IMR-90 (cell line): Measurements from ENCODE around the gene ACAP2. TPM values are rescaled to one million over a fixed set of nuclear protein-coding genes. Genes with fewer than 3 reads are reported as not detected.
"Not testable (repeated sequence)": the region's sequence is repeated elsewhere in the genome, so short reads cannot be mapped to it uniquely, and the experiment has no call there.

Source experiments
- ATAC-seq: fragments of 200-7000 bp; cut with Tn5 transposase; 2 replicates; pipeline ENCODE4 v1.9.1; 2020; ENCODE audit warnings: low read depth, mild to moderate bottlenecking, moderate library complexity
- BruUV-seq: library from RNA; stranded (reverse); fragments of 400-500 nt; replicated peaks from 2 replicates; lab custom pipeline; 2021; lab: Mats Ljungman, UMichigan
- CTCF ChIA-PET: fragments of 300-600 bp; formaldehyde crosslinking; extraction: SDS; loops from one replicate; lab custom pipeline; 2021; ENCODE audit warnings: antibody characterized with exemption; lab: Yijun Ruan, JAX
- POLR2A ChIA-PET: fragments of 300-600 bp; sonication (Branson Sonifier 250); formaldehyde crosslinking; loops from one replicate; lab custom pipeline; 2022; ENCODE audit warnings: antibody characterized with exemption; ENCODE audit not compliant: unreplicated experiment; lab: Charles Lee
- DNase-seq: peaks from one replicate; pipeline ENCODE4 v3.0.0; 2013
- H2AFZ ChIP-seq: replicated peaks from 2 replicates; pipeline ENCODE3; 2013; ENCODE audit warnings: low read length, mild to moderate bottlenecking; ENCODE audit not compliant: poor library complexity
- H2AK5ac ChIP-seq: 2 replicates; pipeline ENCODE4 v1.6.1; 2013; ENCODE audit warnings: low read depth, low read length, inconsistent platforms
- H2AK9ac ChIP-seq: replicated peaks from 2 replicates; pipeline ENCODE3; 2013; ENCODE audit warnings: mild to moderate bottlenecking, low read depth, low read length, moderate library complexity; ENCODE audit not compliant: poor library complexity
- H2BK120ac ChIP-seq: 2 replicates; pipeline ENCODE4 v1.6.1; 2013; ENCODE audit warnings: low read depth, low read length, inconsistent platforms
- H2BK15ac ChIP-seq: 3 replicates; pipeline ENCODE4 v1.6.1; 2013; ENCODE audit warnings: low read depth, low read length, inconsistent platforms
- H2BK20ac ChIP-seq: 2 replicates; pipeline ENCODE4 v1.6.1; 2013; ENCODE audit warnings: low read depth, mild to moderate bottlenecking, inconsistent platforms, low read length, moderate library complexity
- H2BK5ac ChIP-seq: 2 replicates; pipeline ENCODE4 v1.6.1; 2013; ENCODE audit warnings: mild to moderate bottlenecking, low read depth, low read length, inconsistent platforms; ENCODE audit not compliant: poor library complexity, severe bottlenecking
- H3K14ac ChIP-seq: replicated peaks from 2 replicates; pipeline ENCODE4 v1.6.1; 2013; ENCODE audit warnings: low read depth, low read length, inconsistent platforms
- H3K18ac ChIP-seq: 2 replicates; pipeline ENCODE4 v1.6.1; 2013; ENCODE audit warnings: low read depth, low read length, control low read depth
- H3K23ac ChIP-seq: 2 replicates; pipeline ENCODE4 v1.6.1; 2013; ENCODE audit warnings: low read depth, low read length, inconsistent platforms
- H3K27ac ChIP-seq: 2 replicates; pipeline ENCODE4 v1.5.1; 2013; ENCODE audit warnings: mild to moderate bottlenecking, control low read depth, low read length; ENCODE audit not compliant: insufficient read depth
- H3K27me3 ChIP-seq: 2 replicates; pipeline ENCODE4 v1.6.1; 2013; ENCODE audit warnings: low read length; ENCODE audit not compliant: control insufficient read depth, insufficient read depth
- H3K36me3 ChIP-seq: 2 replicates; pipeline ENCODE4 v1.6.1; 2013; ENCODE audit warnings: low read length, mixed read lengths; ENCODE audit not compliant: control insufficient read depth, insufficient read depth
- H3K4ac ChIP-seq: 2 replicates; pipeline ENCODE4 v1.6.1; 2013; ENCODE audit warnings: low read depth, low read length, inconsistent platforms
- H3K4me1 ChIP-seq: 2 replicates; pipeline ENCODE4 v1.6.1; 2013; ENCODE audit warnings: low read length, mixed read lengths; ENCODE audit not compliant: control insufficient read depth, insufficient read depth
- H3K4me2 ChIP-seq: 2 replicates; pipeline ENCODE4 v1.6.1; 2013; ENCODE audit warnings: low read depth, mild to moderate bottlenecking, control low read depth, low read length, moderate library complexity
- H3K4me3 ChIP-seq: 2 replicates; pipeline ENCODE4 v1.5.1; 2013; ENCODE audit warnings: low read depth, mild to moderate bottlenecking, control low read depth, low read length, moderate library complexity; ENCODE audit not compliant: insufficient read depth
- H3K56ac ChIP-seq: 2 replicates; pipeline ENCODE4 v1.6.1; 2013; ENCODE audit warnings: low read length, inconsistent platforms; ENCODE audit not compliant: insufficient read depth; ENCODE audit errors: extremely low read depth
- H3K79me1 ChIP-seq, 2 experiments: 2 replicates each; pipeline ENCODE4 v1.6.1; 2013; ENCODE audit warnings: low read length in 2 of 2, inconsistent platforms in 1 of 2, low read depth in 1 of 2
- H3K9ac ChIP-seq: 2 replicates; pipeline ENCODE4 v1.6.1; 2013; ENCODE audit warnings: low read depth, low read length, control low read depth
- H3K9me1 ChIP-seq: 2 replicates; pipeline ENCODE4 v1.6.1; 2013; ENCODE audit warnings: low read length, inconsistent platforms; ENCODE audit not compliant: insufficient read depth
- H3K9me3 ChIP-seq: 2 replicates; pipeline ENCODE4 v1.6.1; 2013; ENCODE audit warnings: low read length; ENCODE audit not compliant: control insufficient read depth, insufficient read depth
- H4K20me1 ChIP-seq: 2 replicates; pipeline ENCODE4 v1.6.1; 2013; ENCODE audit warnings: low read length, inconsistent platforms; ENCODE audit not compliant: insufficient read depth
- H4K5ac ChIP-seq: 2 replicates; pipeline ENCODE4 v1.6.1; 2013; ENCODE audit warnings: mild to moderate bottlenecking, low read depth, low read length, control low read depth
- H4K8ac ChIP-seq, 2 experiments: 2 replicates each; pipeline ENCODE4 v1.6.1; 2013; ENCODE audit warnings: low read depth in 2 of 2, low read length in 2 of 2, control low read depth in 1 of 2, inconsistent platforms in 1 of 2
- H4K91ac ChIP-seq: 2 replicates; pipeline ENCODE4 v1.6.1; 2013; ENCODE audit warnings: low read depth, low read length, inconsistent platforms; ENCODE audit not compliant: insufficient read depth
- CHD1 ChIP-seq: IDR thresholded peaks from 2 replicates; pipeline ENCODE4 v1.6.1; 2012; ENCODE audit warnings: low read depth, low read length, improper control_type of control experiment
- NFE2L2 ChIP-seq: fragments of 150-350 bp; IDR thresholded peaks from 2 replicates; pipeline ENCODE4 v1.6.1; 2016; ENCODE audit warnings: low read depth, mild to moderate bottlenecking, low read length
- WGBS, 2 experiments: methylation state at CpG; one replicate each; pipeline versions ENCODE4 v1.1.5 to v1.1.7; 2013; ENCODE audit warnings: missing lambda C conversion rate in 2 of 2; ENCODE audit not compliant: insufficient read length in 1 of 2; ENCODE audit errors: extremely low coverage in 2 of 2; 5-methylcytosine and 5-hydroxymethylcytosine counted together
- dilution Hi-C: fragments of 300-500 bp; cut with HindIII; formaldehyde crosslinking; loops from one replicate; pipeline ENCODE4 v1.14.3; 2018; ENCODE audit warnings: low sequenced_read_pairs; ENCODE audit not compliant: unreplicated experiment
- in situ Hi-C: fragments of 300-500 bp; cut with MboI; formaldehyde crosslinking; loops from 3 replicates; pipeline ENCODE4 v1.14.3; 2019; ENCODE audit warnings: low sequenced_read_pairs, inconsistent platforms, mixed read lengths
- intact Hi-C: fragments of 100-400 bp; cut with micrococcal nuclease; formaldehyde crosslinking; loops from 2 replicates; pipeline ENCODE4 v1.10.0; 2022
- polyA plus RNA-seq, 3 experiments: library from polyadenylated mRNA; depleted of rRNA; stranded (reverse); fragments of >200 nt; gene quantifications; 2 replicates each; pipeline ENCODE4 v1.2.3, GENCODE V29; 2012; ENCODE audit warnings: low replicate concordance in 1 of 3
- total RNA-seq: library from RNA; depleted of rRNA; stranded (reverse); fragments of >200 nt; gene quantifications from 2 replicates; pipeline ENCODE4 v1.2.3, GENCODE V29; 2012

The ACAP2 gene
- total and polyA plus RNA-seq, 2 of the 4 experiments (the other 2 are of a cell fraction), result 11.9 to 35.1 TPM

- no peak overlapping the region for H4K91ac ChIP-seq
- no peaks in the 10 kb centered on the region for H3K9me3 ChIP-seq
- peaks cover 2% of the 10 kb centered on the region for H4K20me1 ChIP-seq
- DNase-seq, result peak; percentile 26
- no peak overlapping the region for H2BK20ac ChIP-seq
- TF ChIP-seq NFE2L2, result no peak
- TF ChIP-seq CHD1, result no peak
- H2BK5ac ChIP-seq, result peak overlapping the region; percentile 20
- WGBS, 2 experiments, result 97% methylated on average over 4 of the region's 16 CpGs; no CpG with 5 or more reads in 1 of the 2 experiments
- peaks cover 5% of the 10 kb centered on the region for H3K36me3 ChIP-seq
- no peak overlapping the region for H3K27ac ChIP-seq
- no peak overlapping the region for H3K4me3 ChIP-seq
- H3K14ac ChIP-seq, result no peak overlapping the region
- no peak overlapping the region for H3K23ac ChIP-seq
- H3K18ac ChIP-seq, result no peak overlapping the region
- H3K4me1 ChIP-seq, result 0 out of 2 replicates have a peak, but pooled peaks cover 5% of the 10 kb centered on the region
- H3K4ac ChIP-seq, result peak overlapping the region; percentile 10; the same call in 1 of the 2 replicates
- H2AK9ac ChIP-seq, result peak overlapping the region; percentile 43
- BruUV-seq, result no TSS peak
- no peak overlapping the region for H4K8ac ChIP-seq
- H4K5ac ChIP-seq, result no peak overlapping the region
- peak; percentile 28; the same call in 1 of the 2 replicates for ATAC-seq
- H3K9ac ChIP-seq, result no peak overlapping the region
- peaks cover 19% of the 10 kb centered on the region for H3K9me1 ChIP-seq
- CTCF ChIA-PET, result interaction anchor here (1.0 kb wide), 1 partner anchor 18 kb away, joined by 6 read pairs; no protein-coding TSS in a partner anchor
- peak overlapping the region; percentile 28; the same call in 1 of the 2 replicates for H2AK5ac ChIP-seq
- H2BK120ac ChIP-seq, result no peak overlapping the region
- no peaks in the 10 kb centered on the region for H3K27me3 ChIP-seq
- dilution Hi-C loops (no loop called here), intact Hi-C loops (loop anchor here (10.0 kb wide), 1 partner anchor 78 kb away; no protein-coding TSS in a partner anchor), in situ Hi-C loops (no loop called here)
- H3K56ac ChIP-seq, result no peak overlapping the region
- no peak overlapping the region for H2AFZ ChIP-seq
- no peak overlapping the region for H3K4me2 ChIP-seq
- H2BK15ac ChIP-seq, result no peak overlapping the region
- peaks cover 17 to 55% of the 10 kb centered on the region in 2 experiments for H3K79me1 ChIP-seq
- POLR2A ChIA-PET, result no interaction called here
These were observed 86.4 kb downstream of the ACAP2 start for GRCh38 chr3:195356151-195357086.

- H3K27ac ChIP-seq, H3K36me3 ChIP-seq, H3K14ac ChIP-seq, H2AFZ ChIP-seq, POLR2A ChIA-PET, BruUV-seq, H4K5ac ChIP-seq, H3K4me3 ChIP-seq, H3K56ac ChIP-seq, in situ Hi-C loops, H2AK5ac ChIP-seq, dilution Hi-C loops, H3K27me3 ChIP-seq, H3K18ac ChIP-seq, H2BK15ac ChIP-seq, ATAC-seq, H3K4me1 ChIP-seq, H4K91ac ChIP-seq, H3K4ac ChIP-seq, H4K20me1 ChIP-seq, H3K23ac ChIP-seq, H2BK20ac ChIP-seq, H3K9me3 ChIP-seq, H3K9ac ChIP-seq, H3K4me2 ChIP-seq, H2AK9ac ChIP-seq, CTCF ChIA-PET, DNase-seq, H2BK5ac ChIP-seq, H4K8ac ChIP-seq: not testable (repeated sequence)
- Histone ChIP-seq H2BK120ac (peak overlapping the region; percentile 57; the same call in 1 of the 2 replicates), H3K9me1 (peaks cover 19% of the 10 kb centered on the region), H3K79me1 (peaks cover 17 to 56% of the 10 kb centered on the region in 2 experiments)
- no CpG with 5 or more reads among the region's 2 CpGs for WGBS, 2 experiments
- intact Hi-C loops, result loop anchor here (5.0 to 10.0 kb wide), 2 partner anchors 43 to 81 kb away; no protein-coding TSS in a partner anchor
These were observed 88.8 kb downstream of the ACAP2 start for GRCh38 chr3:195354009-195354408.
